Right ventricle myocardium superior (tissue), 1 donor: Measurements from ENCODE around the gene NAPSA. TPM values are rescaled to one million over a fixed set of nuclear protein-coding genes. Genes with fewer than 3 reads are reported as not detected.
"Not testable (repeated sequence)": the region's sequence is repeated elsewhere in the genome, so short reads cannot be mapped to it uniquely, and the experiment has no call there.

Source experiments
- ATAC-seq: fragments of 200-7000 bp; cut with Tn5 transposase; one replicate; pipeline ENCODE4 v1.9.1; 2020; ENCODE audit warnings: mild to moderate bottlenecking; ENCODE audit not compliant: poor library complexity
- DNase-seq: peaks from one replicate; pipeline ENCODE4 v3.0.0-alpha.2; 2020
- intact Hi-C: fragments of 100-400 bp; cut with DNase I; formaldehyde crosslinking; loops from one replicate; pipeline ENCODE4 v1.11.2; 2022
- total RNA-seq: library from RNA; stranded (reverse); fragmentation: NEBNext Ultra II Directional; extraction: Animal tissue kit (Norgen Biotek cat#: 25700); gene quantifications from one replicate; pipeline ENCODE4 v1.2.1, GENCODE V29; 2021
- donor health status: DM: no; HTN: yes; CAD: no; lungs with severe emphysema.

Gene NAPSA
- total RNA-seq, 1 donor from 2014 or later, result 0.40 TPM

GRCh38 chr19:50333737-50334617, 31.5 kb downstream of the NAPSA start:
- DNase-seq (peak; percentile 87), ATAC-seq (peak; percentile 41)
- intact Hi-C loops, result no loop called here

GRCh38 chr19:50333235-50333736, 32.2 kb downstream of the NAPSA start:
- ATAC-seq, result peak; percentile 69
- intact Hi-C loops, result no loop called here
- peak; percentile 94 for DNase-seq

- DNase-seq, result no peak
- intact Hi-C loops, result no loop called here
Observed at GRCh38 chr19:50332244-50333038, 33.0 kb downstream of the NAPSA start.

GRCh38 chr19:50331994-50332243, 33.5 kb downstream of the NAPSA start:
- intact Hi-C loops, result no loop called here
- ATAC-seq (no peak), DNase-seq (no peak)

More at GRCh38 chr19:50332244-50333038, 33.0 kb downstream of the NAPSA start:
- ATAC-seq, result no peak

GRCh38 chr19:50331221-50331993, 34.0 kb downstream of the NAPSA start:
- intact Hi-C loops, result no loop called here
- no peak for DNase-seq
- no peak for ATAC-seq

- ATAC-seq, result peak; percentile 62
- peak; percentile 89 for DNase-seq
- intact Hi-C loops, result no loop called here
Observed at GRCh38 chr19:50330365-50331078, 34.9 kb downstream of the NAPSA start.

- DNase-seq, result not testable (repeated sequence)
Observed at GRCh38 chr19:50329926-50330294, 35.5 kb downstream of the NAPSA start.

GRCh38 chr19:50329146-50329925, 36.1 kb downstream of the NAPSA start, which contains the start of gene KCNC3:
KCNC3 (minus strand) TSS chr19:50329377; CDS start chr19:50329082, 295 bp downstream.
- peak; percentile 80 for ATAC-seq
- DNase-seq, result peak; percentile 99
- intact Hi-C loops, result no loop called here

More at GRCh38 chr19:50329926-50330294, 35.5 kb downstream of the NAPSA start:
- ATAC-seq, intact Hi-C loops: not testable (repeated sequence)

GRCh38 chr19:50328873-50329145, 36.6 kb downstream of the NAPSA start:
- intact Hi-C loops, result no loop called here
- no peak for ATAC-seq
- DNase-seq, result no peak

GRCh38 chr19:50328224-50328872, 37.1 kb downstream of the NAPSA start:
- intact Hi-C loops, result no loop called here
- DNase-seq (no peak), ATAC-seq (no peak)

GRCh38 chr19:50327461-50328223, 37.8 kb downstream of the NAPSA start:
- intact Hi-C loops, result no loop called here

GRCh38 chr19:50327013-50327412, 38.4 kb downstream of the NAPSA start:
- DNase-seq (no peak), ATAC-seq (no peak)
- intact Hi-C loops, result no loop called here

More at GRCh38 chr19:50327461-50328223, 37.8 kb downstream of the NAPSA start:
- ATAC-seq (no peak), DNase-seq (no peak)

- intact Hi-C loops, result no loop called here
- no peak for DNase-seq
- ATAC-seq, result no peak
Observed at GRCh38 chr19:50326101-50326664, 39.3 kb downstream of the NAPSA start.

- intact Hi-C loops, result no loop called here
- ATAC-seq, result peak; percentile 63
- peak; percentile 73 for DNase-seq
Observed at GRCh38 chr19:50325310-50326100, 39.9 kb downstream of the NAPSA start.

- ATAC-seq, result no peak
- intact Hi-C loops, result no loop called here
- no peak for DNase-seq
Observed at GRCh38 chr19:50324331-50324730, 41.1 kb downstream of the NAPSA start.

GRCh38 chr19:50323782-50324133, 41.7 kb downstream of the NAPSA start:
- no peak for DNase-seq
- ATAC-seq, result no peak
- intact Hi-C loops, result no loop called here
